ENCODE measurements around the gene SLC27A5. TPM values are rescaled to one million over a fixed set of nuclear protein-coding genes. Genes with fewer than 3 reads are reported as not detected.
"Not testable (repeated sequence)": the region's sequence is repeated elsewhere in the genome, so short reads cannot be mapped to it uniquely, and the experiment has no call there.

Gene SLC27A5
- total and polyA plus RNA-seq, 9 donors = 2.5 to 5.7 (median 4.2) TPM

DNA sequence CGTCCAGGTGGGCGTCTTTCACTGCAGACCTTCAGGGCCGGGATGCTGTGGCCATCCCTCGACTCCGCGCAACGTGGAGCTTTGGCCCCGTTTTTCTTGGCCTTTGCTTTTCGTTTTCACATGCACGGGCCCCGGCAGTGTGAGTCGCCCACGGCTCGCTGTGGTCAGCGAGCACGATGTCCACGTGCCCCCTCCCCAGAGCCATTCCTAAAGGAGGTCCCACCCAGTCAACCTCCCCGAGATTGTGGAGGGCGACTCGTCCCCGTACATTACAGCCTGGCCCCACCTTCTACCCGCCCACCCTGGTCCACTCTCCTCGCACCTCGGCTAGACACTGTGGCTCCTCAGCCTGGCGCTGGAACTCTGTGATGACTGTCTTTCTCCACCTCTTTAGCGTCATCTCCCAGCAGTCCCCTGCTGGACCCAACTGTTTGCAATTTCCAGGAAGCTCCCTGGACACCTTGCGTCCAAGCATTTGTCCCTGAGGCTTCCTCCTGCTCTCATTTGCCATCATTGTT lies 35.2 kb downstream of the SLC27A5 start:
- Histone ChIP-seq H3K27me3 (ENCODE audit: control insufficient read depth, insufficient read depth, low read length) (no peaks in the 10 kb centered on the region), H3K4me3 (ENCODE audit: low read length) (peak overlapping the region; percentile 85), H3K27ac (ENCODE audit: low read length) (peak overlapping the region; percentile 94), H3K9me3 (replicated peaks; ENCODE audit: control insufficient read depth, low read depth, low read length) (no peaks in the 10 kb centered on the region), H3K36me3 (ENCODE audit: control insufficient read depth, insufficient read depth, low read length) (peaks cover 53% of the 10 kb centered on the region), H3K4me1 (ENCODE audit: control insufficient read depth, insufficient read depth, low read length) (peaks cover 19% of the 10 kb centered on the region)
- 3% methylated on average over 22 of the region's 27 CpGs for WGBS (ENCODE audit: insufficient coverage)
- peak; percentile 56 for DNase-seq

DNA sequence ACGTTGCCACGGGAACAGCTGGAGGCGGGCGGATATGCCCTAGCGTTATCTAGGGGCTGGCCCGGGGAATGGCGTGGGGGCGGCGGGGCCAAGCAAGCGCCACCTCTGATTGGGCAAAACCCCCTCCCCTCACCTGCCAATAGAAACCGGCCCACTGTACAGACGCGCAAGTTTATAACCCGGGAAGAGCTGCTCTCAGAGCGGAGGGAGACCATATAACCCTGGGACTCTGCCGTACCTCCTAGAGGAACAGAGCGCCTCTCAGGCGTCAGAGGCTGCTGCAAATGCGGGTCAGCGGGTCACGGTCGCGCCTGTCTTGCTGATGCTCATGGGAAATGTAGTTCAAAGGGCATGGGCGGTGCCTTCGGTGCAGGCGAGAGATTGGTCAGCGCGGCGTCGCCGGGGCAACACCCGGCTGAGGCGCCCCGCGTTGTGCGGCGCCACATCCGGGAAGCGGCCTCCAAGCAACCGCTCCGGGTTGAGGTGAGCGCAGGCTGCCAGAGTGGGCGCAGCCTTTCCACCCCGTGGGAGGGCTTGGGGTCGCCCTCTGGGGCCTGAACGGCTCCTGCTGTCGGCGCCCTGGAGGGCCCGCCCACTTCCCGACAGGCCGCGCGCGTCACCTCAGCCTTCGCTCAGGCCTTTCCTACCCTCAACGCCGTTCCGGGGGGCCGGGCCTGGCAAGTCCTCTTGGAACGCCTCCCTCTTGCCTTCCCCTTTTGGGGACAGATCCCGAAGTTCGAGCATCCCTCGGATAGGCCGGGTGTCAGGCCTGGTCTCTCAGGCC lies 35.9 kb downstream of the SLC27A5 start, which contains the start of gene ZNF446:
ZNF446 (plus strand) TSS at position 639 of the 784 bp plus-strand sequence. CDS start 867 bp downstream, outside the sequence.
- Histone ChIP-seq H3K36me3 (ENCODE audit: control insufficient read depth, insufficient read depth, low read length) (peaks cover 49% of the 10 kb centered on the region), H3K4me3 (ENCODE audit: low read length) (peak within 1 kb of the TSS; percentile 85), H3K27ac (ENCODE audit: low read length) (peak within 1 kb of the TSS; percentile 94), H3K4me1 (ENCODE audit: control insufficient read depth, insufficient read depth, low read length) (peaks cover 19% of the 10 kb centered on the region), H3K27me3 (ENCODE audit: control insufficient read depth, insufficient read depth, low read length) (no peaks in the 10 kb centered on the region), H3K9me3 (replicated peaks; ENCODE audit: control insufficient read depth, low read depth, low read length) (no peaks in the 10 kb centered on the region)
- peak; percentile 99 for DNase-seq
- under 1% methylated on average over 64 of the region's 64 CpGs for WGBS (ENCODE audit: insufficient coverage)

DNA sequence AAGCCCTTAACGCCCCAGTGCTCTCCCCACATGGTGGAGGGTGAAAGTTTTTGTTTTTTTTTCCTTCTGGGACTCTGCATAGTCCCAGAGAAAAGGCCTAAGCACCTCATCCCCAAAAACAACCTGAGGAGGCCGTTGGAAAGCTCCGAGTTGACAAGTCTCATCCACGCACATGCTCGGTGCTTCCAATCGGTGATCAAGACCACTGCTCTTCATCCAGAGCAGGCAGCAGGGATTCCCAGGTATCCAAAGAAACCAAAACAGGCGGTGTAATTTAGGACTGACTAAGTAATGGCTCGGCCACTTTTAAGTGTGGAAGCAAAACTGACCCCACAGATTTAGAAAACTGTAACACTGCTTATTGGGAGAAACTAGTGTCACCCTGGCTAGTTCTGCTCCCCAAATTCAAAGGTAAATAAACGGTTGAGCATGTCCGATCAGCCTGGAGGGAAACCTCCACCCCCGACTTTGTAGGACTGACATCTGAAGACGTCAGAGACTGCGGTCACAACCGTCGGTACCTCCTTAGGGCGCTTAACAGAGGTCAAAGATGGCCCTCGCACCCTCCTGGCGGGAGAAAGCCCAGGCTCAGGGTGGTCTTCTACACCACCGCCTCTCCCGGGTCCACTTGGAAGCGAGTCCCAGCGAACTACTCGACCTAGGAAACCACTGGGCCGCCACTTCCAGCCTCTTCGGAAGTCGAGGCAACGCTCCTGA lies 36.6 kb downstream of the SLC27A5 start:
- H3K4me1 ChIP-seq (ENCODE audit: control insufficient read depth, insufficient read depth, low read length) = peaks cover 19% of the 10 kb centered on the region
- H3K4me3 ChIP-seq (ENCODE audit: low read length) = peak overlapping the region; percentile 85
- H3K27ac ChIP-seq (ENCODE audit: low read length) = peak overlapping the region; percentile 94
- no peak for DNase-seq
- H3K36me3 ChIP-seq (ENCODE audit: control insufficient read depth, insufficient read depth, low read length) = peaks cover 48% of the 10 kb centered on the region
- no peaks in the 10 kb centered on the region for H3K9me3 ChIP-seq (replicated peaks; ENCODE audit: control insufficient read depth, low read depth, low read length)
- H3K27me3 ChIP-seq (ENCODE audit: control insufficient read depth, insufficient read depth, low read length) = no peaks in the 10 kb centered on the region
- WGBS (ENCODE audit: insufficient coverage) = 22% methylated on average over 25 of the region's 27 CpGs

DNA sequence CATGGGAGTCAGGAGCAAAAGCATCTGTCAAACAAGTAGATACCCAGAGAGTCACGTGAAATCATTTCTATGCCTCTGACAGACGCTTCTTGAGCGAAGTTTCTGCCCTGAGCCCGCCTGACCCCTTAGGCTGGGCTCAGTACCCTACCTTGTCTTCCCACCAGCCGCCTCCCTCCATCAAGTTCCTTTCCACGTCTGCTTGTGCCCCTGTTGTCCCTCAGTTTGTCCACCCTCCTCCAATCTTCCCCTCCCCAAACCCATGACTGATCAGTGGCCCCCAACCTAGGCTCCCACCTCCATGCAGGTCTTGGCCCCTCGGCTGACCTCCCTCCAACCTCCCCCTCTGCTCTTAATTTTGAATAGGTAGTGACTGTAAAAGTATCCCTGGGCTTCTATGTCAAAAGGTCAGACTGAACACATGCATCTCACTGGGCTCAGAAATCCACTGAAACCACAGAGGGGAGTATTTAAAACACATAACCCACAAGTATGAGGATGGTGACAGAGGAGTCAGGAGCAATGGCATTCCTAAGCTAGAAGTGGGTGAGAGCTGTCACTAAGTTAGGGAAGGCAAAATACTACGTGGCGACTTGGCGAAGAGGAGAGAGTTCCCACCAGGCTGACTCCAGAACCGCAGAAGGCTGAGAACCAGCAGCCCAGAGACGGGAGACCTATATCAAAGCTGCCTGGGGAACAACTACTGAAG lies 37.3 kb downstream of the SLC27A5 start:
- 80% methylated on average over 11 of the region's 12 CpGs for WGBS (ENCODE audit: insufficient coverage)
- Histone ChIP-seq H3K4me3 (ENCODE audit: low read length) (no peak overlapping the region), H3K9me3 (replicated peaks; ENCODE audit: control insufficient read depth, low read depth, low read length) (no peaks in the 10 kb centered on the region), H3K27ac (ENCODE audit: low read length) (no peak overlapping the region), H3K4me1 (ENCODE audit: control insufficient read depth, insufficient read depth, low read length) (peaks cover 19% of the 10 kb centered on the region), H3K36me3 (ENCODE audit: control insufficient read depth, insufficient read depth, low read length) (peaks cover 50% of the 10 kb centered on the region), H3K27me3 (ENCODE audit: control insufficient read depth, insufficient read depth, low read length) (no peaks in the 10 kb centered on the region)
- DNase-seq = no peak

DNA sequence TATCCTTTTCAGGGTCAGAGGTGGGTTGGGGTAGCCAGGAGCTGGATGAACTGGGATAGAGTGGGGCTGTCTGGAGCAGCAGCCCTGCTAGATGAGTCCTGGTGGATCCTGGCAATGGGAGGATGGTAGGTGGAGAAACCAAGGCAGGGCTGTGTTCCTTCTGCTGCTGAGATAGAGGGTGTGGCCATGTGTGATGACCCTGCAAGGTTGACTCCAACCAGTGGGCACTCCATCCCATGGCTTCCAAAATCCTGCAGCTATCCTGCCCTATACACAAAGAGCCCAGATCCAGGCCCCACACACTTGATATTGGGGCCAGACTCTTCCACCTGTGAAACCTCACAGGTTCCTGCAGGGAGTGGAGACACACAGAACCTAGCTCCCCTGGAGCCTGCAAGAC lies 38.0 kb downstream of the SLC27A5 start:
- H3K36me3 ChIP-seq (ENCODE audit: control insufficient read depth, insufficient read depth, low read length) = peaks cover 48% of the 10 kb centered on the region

DNA sequence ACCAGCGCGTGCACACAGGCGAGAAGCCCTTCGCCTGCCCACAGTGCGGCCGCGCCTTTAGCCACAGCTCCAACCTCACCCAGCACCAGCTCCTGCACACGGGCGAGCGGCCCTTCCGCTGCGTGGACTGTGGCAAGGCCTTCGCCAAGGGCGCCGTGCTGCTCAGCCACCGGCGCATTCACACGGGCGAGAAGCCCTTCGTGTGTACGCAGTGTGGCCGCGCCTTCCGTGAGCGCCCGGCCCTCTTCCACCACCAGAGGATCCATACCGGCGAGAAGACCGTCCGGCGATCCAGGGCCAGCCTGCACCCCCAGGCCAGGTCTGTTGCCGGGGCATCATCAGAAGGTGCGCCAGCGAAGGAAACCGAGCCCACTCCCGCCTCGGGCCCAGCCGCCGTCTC lies 40.1 kb downstream of the SLC27A5 start:
- no peaks in the 10 kb centered on the region for H3K9me3 ChIP-seq (replicated peaks; ENCODE audit: control insufficient read depth, low read depth, low read length)
- peaks cover 24% of the 10 kb centered on the region for H3K4me1 ChIP-seq (ENCODE audit: control insufficient read depth, insufficient read depth, low read length)
- WGBS (ENCODE audit: insufficient coverage) = 93% methylated on average over 38 of the region's 39 CpGs
- no peak overlapping the region for H3K4me3 ChIP-seq (ENCODE audit: low read length)
- no peaks in the 10 kb centered on the region for H3K27me3 ChIP-seq (ENCODE audit: control insufficient read depth, insufficient read depth, low read length)
- no peak overlapping the region for H3K27ac ChIP-seq (ENCODE audit: low read length)
- DNase-seq = no peak
- H3K36me3 ChIP-seq (ENCODE audit: control insufficient read depth, insufficient read depth, low read length) = peaks cover 41% of the 10 kb centered on the region

More for the DNA sequence above, 38.0 kb downstream of the SLC27A5 start:
- Histone ChIP-seq H3K4me1 (ENCODE audit: control insufficient read depth, insufficient read depth, low read length) (peaks cover 19% of the 10 kb centered on the region), H3K27ac (ENCODE audit: low read length) (no peak overlapping the region), H3K4me3 (ENCODE audit: low read length) (no peak overlapping the region), H3K27me3 (ENCODE audit: control insufficient read depth, insufficient read depth, low read length) (no peaks in the 10 kb centered on the region), H3K9me3 (replicated peaks; ENCODE audit: control insufficient read depth, low read depth, low read length) (no peaks in the 10 kb centered on the region)
- no peak for DNase-seq

DNA sequence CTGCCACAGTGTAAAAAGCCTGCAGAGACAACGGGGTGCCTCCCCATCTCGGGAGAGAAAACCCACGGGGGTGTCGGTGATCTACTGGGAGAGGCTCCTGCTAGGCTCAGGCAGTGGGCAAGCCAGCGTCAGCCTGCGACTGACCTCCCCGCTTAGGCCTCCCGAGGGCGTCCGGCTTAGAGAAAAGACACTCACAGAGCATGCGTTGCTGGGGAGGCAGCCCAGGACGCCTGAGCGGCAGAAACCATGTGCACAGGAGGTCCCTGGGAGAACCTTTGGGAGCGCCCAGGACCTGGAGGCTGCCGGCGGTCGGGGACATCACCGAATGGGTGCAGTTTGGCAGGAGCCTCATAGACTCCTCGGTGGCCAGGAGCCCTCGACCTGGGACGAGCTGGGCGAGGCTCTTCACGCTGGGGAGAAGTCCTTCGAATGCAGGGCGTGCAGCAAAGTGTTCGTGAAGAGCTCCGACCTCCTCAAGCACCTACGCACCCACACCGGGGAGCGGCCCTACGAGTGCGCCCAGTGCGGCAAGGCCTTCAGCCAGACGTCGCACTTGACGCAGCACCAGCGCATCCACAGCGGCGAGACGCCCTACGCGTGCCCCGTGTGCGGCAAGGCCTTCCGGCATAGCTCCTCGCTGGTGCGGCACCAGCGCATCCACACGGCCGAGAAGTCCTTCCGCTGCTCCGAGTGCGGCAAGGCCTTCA lies 40.8 kb downstream of the SLC27A5 start:
- WGBS (ENCODE audit: insufficient coverage) = 92% methylated on average over 13 of the region's 53 CpGs
- DNase-seq; H3K27ac ChIP-seq (ENCODE audit: low read length); H3K27me3 ChIP-seq (ENCODE audit: control insufficient read depth, insufficient read depth, low read length); H3K4me3 ChIP-seq (ENCODE audit: low read length); H3K9me3 ChIP-seq (replicated peaks; ENCODE audit: control insufficient read depth, low read depth, low read length): not testable (repeated sequence)
- Histone ChIP-seq H3K4me1 (ENCODE audit: control insufficient read depth, insufficient read depth, low read length) (peaks cover 22% of the 10 kb centered on the region), H3K36me3 (ENCODE audit: control insufficient read depth, insufficient read depth, low read length) (peaks cover 41% of the 10 kb centered on the region)

DNA sequence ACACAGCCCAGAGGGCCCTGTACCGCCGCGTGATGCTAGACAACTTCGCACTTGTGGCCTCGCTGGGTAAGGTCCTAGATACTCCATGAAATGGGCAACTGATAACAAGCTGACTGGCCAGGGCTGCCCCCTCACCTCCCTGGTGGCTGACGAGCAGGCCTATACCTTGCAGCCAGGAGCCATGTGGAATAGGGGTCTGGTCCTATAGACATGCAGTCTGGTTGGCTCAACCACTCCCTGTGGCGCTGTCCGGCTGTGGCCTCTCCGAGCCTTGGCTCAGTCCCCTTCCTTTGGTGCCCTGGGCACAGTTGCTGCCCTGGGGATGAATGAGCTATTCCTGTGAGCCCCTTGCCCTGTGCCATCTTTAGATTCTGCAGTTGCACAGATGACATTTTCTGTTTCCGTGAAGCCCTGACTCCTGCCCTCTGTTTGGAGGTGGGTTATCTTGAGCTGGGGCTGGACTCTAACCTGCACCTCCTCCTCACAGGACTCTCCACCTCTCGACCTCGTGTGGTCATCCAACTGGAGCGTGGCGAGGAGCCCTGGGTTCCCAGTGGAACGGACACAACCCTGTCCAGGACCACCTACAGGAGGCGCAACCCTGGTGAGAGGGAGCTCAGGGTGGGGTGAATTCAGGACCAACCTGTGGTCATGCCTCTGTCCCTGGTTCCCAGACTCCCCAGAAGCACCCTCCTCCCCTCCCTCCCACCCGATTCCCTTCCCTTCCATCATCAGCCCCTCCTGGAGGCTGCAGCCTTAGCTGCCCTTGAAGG lies 42.4 kb downstream of the SLC27A5 start:
- no peaks in the 10 kb centered on the region for H3K27me3 ChIP-seq (ENCODE audit: control insufficient read depth, insufficient read depth, low read length)
- WGBS (ENCODE audit: insufficient coverage) = 90% methylated on average over 11 of the region's 17 CpGs
- no peak overlapping the region for H3K4me3 ChIP-seq (ENCODE audit: low read length)
- H3K4me1 ChIP-seq (ENCODE audit: control insufficient read depth, insufficient read depth, low read length) = peaks cover 14% of the 10 kb centered on the region
- peaks cover 41% of the 10 kb centered on the region for H3K36me3 ChIP-seq (ENCODE audit: control insufficient read depth, insufficient read depth, low read length)
- DNase-seq = no peak
- no peak overlapping the region for H3K27ac ChIP-seq (ENCODE audit: low read length)
- no peaks in the 10 kb centered on the region for H3K9me3 ChIP-seq (replicated peaks; ENCODE audit: control insufficient read depth, low read depth, low read length)

DNA sequence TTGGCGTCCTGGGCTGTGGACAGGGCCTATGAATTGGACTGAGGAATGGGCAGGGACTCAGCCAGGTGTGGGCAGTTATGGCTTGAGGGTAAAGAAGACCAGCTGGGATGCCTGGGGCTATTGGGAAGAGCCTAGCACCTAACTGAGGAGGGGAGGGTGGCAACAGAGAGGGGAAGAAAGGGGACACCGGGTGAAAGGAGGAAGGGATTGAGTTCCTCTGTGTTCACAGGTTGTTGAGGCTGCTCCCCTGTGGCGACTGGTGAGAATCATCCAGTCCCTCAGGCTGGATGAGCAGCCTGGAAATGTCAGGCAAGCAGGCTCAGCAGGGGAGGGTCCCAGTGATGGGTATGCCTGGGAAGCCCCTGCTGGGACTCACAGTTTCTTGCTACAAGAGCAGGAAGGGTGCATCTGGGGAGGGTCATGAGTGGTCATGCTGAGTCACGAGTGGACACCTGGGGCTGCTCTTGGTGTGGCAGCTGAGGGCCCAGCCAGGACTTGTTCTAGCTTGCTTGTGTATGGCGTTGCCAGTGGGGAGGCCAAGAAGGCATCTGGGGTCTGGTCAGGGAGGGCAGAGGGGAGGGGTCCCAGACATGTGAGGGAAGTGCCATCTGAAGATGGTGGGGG lies 43.5 kb downstream of the SLC27A5 start:
- Histone ChIP-seq H3K4me3 (ENCODE audit: low read length) (no peak overlapping the region), H3K36me3 (ENCODE audit: control insufficient read depth, insufficient read depth, low read length) (peaks cover 34% of the 10 kb centered on the region), H3K27ac (ENCODE audit: low read length) (no peak overlapping the region), H3K4me1 (ENCODE audit: control insufficient read depth, insufficient read depth, low read length) (peaks cover 14% of the 10 kb centered on the region), H3K9me3 (replicated peaks; ENCODE audit: control insufficient read depth, low read depth, low read length) (no peaks in the 10 kb centered on the region), H3K27me3 (ENCODE audit: control insufficient read depth, insufficient read depth, low read length) (no peaks in the 10 kb centered on the region)
- WGBS (ENCODE audit: insufficient coverage) = 56% methylated on average over 5 of the region's 5 CpGs
- DNase-seq = no peak

All from muscle of leg (tissue), 11 donors.